H1 (cell line): ENCODE measurements around the gene HIBCH. TPM values are rescaled to one million over a fixed set of nuclear protein-coding genes. Genes with fewer than 3 reads are reported as not detected.

Experiments used
- CTCF ChIA-PET: fragments of 300-600 bp; sonication (Branson Sonifier 250); formaldehyde crosslinking; loops from one replicate; lab custom pipeline; 2021; ENCODE audit not compliant: partially characterized antibody; lab: Charles Lee
- POLR2A ChIA-PET: fragments of 300-600 bp; sonication (Branson Sonifier 250); formaldehyde crosslinking; loops from one replicate; lab custom pipeline; 2021; ENCODE audit warnings: inconsistent platforms; ENCODE audit not compliant: partially characterized antibody; lab: Charles Lee
- DNase-seq, 2 experiments: peaks; one replicate each; pipeline versions ENCODE4 v3.0.0 to v3.0.0-alpha.2; 2010 to 2022; ENCODE audit warnings: low spot score in 2 of 2, low read depth in 1 of 2, mixed read lengths in 1 of 2
- FAIRE-seq: peaks from 2 replicates; lab custom pipeline; 2011; peaks lifted over from hg19 to GRCh38; lab: Jason Lieb, UNC
- H2AFZ ChIP-seq: 2 replicates; pipeline ENCODE4 v1.8.1; 2012; ENCODE audit warnings: low read length, inconsistent platforms
- H2AK5ac ChIP-seq: 2 replicates; pipeline ENCODE4 v1.6.1; 2013; ENCODE audit warnings: low read depth, low read length
- H2BK120ac ChIP-seq: replicated peaks from 2 replicates; pipeline ENCODE3; 2013; ENCODE audit warnings: low read depth, low read length, inconsistent platforms
- H2BK12ac ChIP-seq: 2 replicates; pipeline ENCODE4 v1.6.1; 2013; ENCODE audit warnings: low read depth, low read length
- H2BK15ac ChIP-seq: 2 replicates; pipeline ENCODE4 v1.6.1; 2013; ENCODE audit warnings: low read length
- H2BK20ac ChIP-seq: 2 replicates; pipeline ENCODE4 v1.6.1; 2013; ENCODE audit warnings: low read length
- H2BK5ac ChIP-seq: 2 replicates; pipeline ENCODE4 v1.6.1; 2013; ENCODE audit warnings: low read depth, low read length
- H3K14ac ChIP-seq: 2 replicates; pipeline ENCODE4 v1.6.1; 2013; ENCODE audit warnings: inconsistent platforms; ENCODE audit not compliant: insufficient read length
- H3K18ac ChIP-seq: 2 replicates; pipeline ENCODE4 v1.6.1; 2013; ENCODE audit warnings: low read length; ENCODE audit errors: extremely low read depth
- H3K23ac ChIP-seq: 2 replicates; pipeline ENCODE4 v1.6.1; 2013; ENCODE audit warnings: inconsistent platforms; ENCODE audit not compliant: insufficient read length
- H3K23me2 ChIP-seq: 2 replicates; pipeline ENCODE4 v1.6.1; 2013; ENCODE audit warnings: low read depth, low read length
- H3K27ac ChIP-seq: 2 replicates; pipeline ENCODE4 v1.6.1; 2011; ENCODE audit warnings: low read depth, low read length, inconsistent platforms
- H3K27me3 ChIP-seq, 4 experiments: replicated peaks in 1 of 4; 1 replicate in 1 of 4; 2 replicates in 3 of 4; pipeline versions ENCODE4 v1.6.1 to v1.8.1; 2011 to 2013; ENCODE audit warnings: low read length in 3 of 4, mild to moderate bottlenecking in 3 of 4, inconsistent platforms in 2 of 4, mixed read lengths in 2 of 4, moderate library complexity in 1 of 4; ENCODE audit not compliant: control insufficient read depth in 3 of 4, insufficient read depth in 3 of 4; ENCODE audit errors: extremely low read depth in 1 of 4
- H3K36me3 ChIP-seq, 4 experiments: 2 replicates each; pipeline versions ENCODE4 v1.6.1 to v1.8.1; 2011 to 2013; ENCODE audit warnings: mild to moderate bottlenecking in 4 of 4, low read length in 3 of 4, moderate library complexity in 2 of 4, control low read depth in 1 of 4, inconsistent platforms in 1 of 4; ENCODE audit not compliant: insufficient read depth in 4 of 4, control insufficient read depth in 2 of 4
- H3K4ac ChIP-seq: replicated peaks from 2 replicates; pipeline ENCODE3; 2013; ENCODE audit warnings: low read length, low read depth, mixed read lengths, inconsistent platforms; ENCODE audit not compliant: insufficient read length
- H3K4me1 ChIP-seq, 4 experiments: replicated peaks in 1 of 4; 1 replicate in 1 of 4; 2 replicates in 3 of 4; pipeline versions ENCODE4 v1.6.1 to v1.8.1; 2011 to 2013; ENCODE audit warnings: low read length in 3 of 4, inconsistent platforms in 2 of 4, mixed read lengths in 1 of 4; ENCODE audit not compliant: insufficient read depth in 4 of 4, control insufficient read depth in 3 of 4
- H3K4me2 ChIP-seq, 2 experiments: 2 replicates each; pipeline versions ENCODE4 v1.6.1 to v1.8.1; 2011 to 2013; ENCODE audit warnings: low read depth in 2 of 2, low read length in 2 of 2, control low read depth in 1 of 2, inconsistent platforms in 1 of 2, mild to moderate bottlenecking in 1 of 2; ENCODE audit not compliant: insufficient read depth in 1 of 2
- H3K4me3 ChIP-seq, 4 experiments: fragments of 200-600, 300-600 bp in 1 of 4; sonication (generic), shearing (Covaris generic), sonication (Bioruptor Twin) in 1 of 4; 2 replicates each; pipeline versions ENCODE4 v1.5.1 to v1.8.1; 2011 to 2016; ENCODE audit warnings: low read length in 4 of 4, low read depth in 3 of 4, control low read depth in 2 of 4, inconsistent platforms in 2 of 4, mild to moderate bottlenecking in 2 of 4, mixed read lengths in 1 of 4, moderate library complexity in 1 of 4; ENCODE audit not compliant: insufficient read depth in 2 of 4; ENCODE audit errors: extremely low read depth in 1 of 4
- H3K56ac ChIP-seq: replicated peaks from 2 replicates; pipeline ENCODE3; 2013; ENCODE audit warnings: low read depth, mild to moderate bottlenecking, mixed read lengths, low read length, inconsistent platforms; ENCODE audit not compliant: insufficient read length
- H3K79me1 ChIP-seq: 2 replicates; pipeline ENCODE4 v1.6.1; 2013; ENCODE audit warnings: low read depth, low read length, control low read depth
- H3K79me2 ChIP-seq, 2 experiments: 2 replicates each; pipeline versions ENCODE4 v1.6.1 to v1.8.1; 2012 to 2013; ENCODE audit warnings: low read length in 2 of 2, mild to moderate bottlenecking in 2 of 2, inconsistent platforms in 1 of 2; ENCODE audit not compliant: insufficient read depth in 2 of 2, control insufficient read depth in 1 of 2
- H3K9ac ChIP-seq, 4 experiments: replicated peaks in 1 of 4; 1 replicate in 1 of 4; 2 replicates in 3 of 4; pipeline versions ENCODE4 v1.6.1 to v1.8.1; 2011 to 2013; ENCODE audit warnings: low read depth in 3 of 4, low read length in 3 of 4, control low read depth in 2 of 4, mild to moderate bottlenecking in 2 of 4, moderate library complexity in 2 of 4, inconsistent platforms in 1 of 4; ENCODE audit errors: extremely low read depth in 1 of 4
- H3K9me3 ChIP-seq, 2 experiments: 2 replicates each; pipeline versions ENCODE4 v1.6.1 to v1.8.1; 2012 to 2013; ENCODE audit warnings: mild to moderate bottlenecking in 2 of 2, moderate library complexity in 2 of 2, control low read depth in 1 of 2, inconsistent platforms in 1 of 2, low read depth in 1 of 2, low read length in 1 of 2, mixed read lengths in 1 of 2; ENCODE audit not compliant: insufficient read depth in 2 of 2
- H4K20me1 ChIP-seq, 2 experiments: replicated peaks in 1 of 2; 2 replicates each; pipeline versions ENCODE3 to v1.8.1; 2011 to 2013; ENCODE audit warnings: inconsistent platforms in 2 of 2, low read length in 2 of 2, mild to moderate bottlenecking in 1 of 2; ENCODE audit not compliant: insufficient read depth in 2 of 2, control insufficient read depth in 1 of 2
- H4K5ac ChIP-seq: 2 replicates; pipeline ENCODE4 v1.6.1; 2013; ENCODE audit warnings: low read length, low read depth, mixed read lengths, inconsistent platforms; ENCODE audit not compliant: insufficient read length
- H4K8ac ChIP-seq: 2 replicates; pipeline ENCODE4 v1.8.0; 2013; ENCODE audit warnings: mild to moderate bottlenecking, moderate library complexity, low read length, inconsistent platforms; ENCODE audit not compliant: insufficient read depth; ENCODE audit errors: extremely low read depth
- H4K91ac ChIP-seq: replicated peaks from 2 replicates; pipeline ENCODE3; 2013; ENCODE audit warnings: low read length, mixed read lengths, inconsistent platforms; ENCODE audit not compliant: insufficient read length
- HDAC2 ChIP-seq, 2 experiments: fragments of 300-600 bp in 1 of 2; sonication (generic) in 1 of 2; IDR thresholded peaks; 2 replicates each; pipeline ENCODE4 v1.6.1; 2011 to 2012; ENCODE audit warnings: low read depth in 2 of 2, low read length in 2 of 2, mild to moderate bottlenecking in 2 of 2, moderate library complexity in 2 of 2, borderline replicate concordance in 1 of 2, inconsistent platforms in 1 of 2
- SIRT6 ChIP-seq: IDR thresholded peaks from one replicate; pipeline ENCODE4 v1.7.1; 2012; ENCODE audit warnings: low read length, inconsistent platforms
- SUZ12 ChIP-seq: fragments of 200-600 bp; sonication (generic); IDR thresholded peaks from 2 replicates; pipeline ENCODE4 v1.6.1; 2012; ENCODE audit warnings: mild to moderate bottlenecking, inconsistent platforms, low read length, moderate library complexity, mixed read lengths
- WGBS, 2 experiments: shearing (Covaris generic) in 1 of 2; methylation state at CpG; one replicate each; pipeline versions ENCODE4 v1.1.6 to v1.1.7; 2013 to 2015; ENCODE audit warnings: low lambda C conversion rate in 2 of 2, mixed read lengths in 2 of 2, inconsistent platforms in 1 of 2, low coverage in 1 of 2, missing lambda C conversion rate in 1 of 2; ENCODE audit not compliant: insufficient replicate concordance in 2 of 2, insufficient coverage in 1 of 2, insufficient read length in 1 of 2; ENCODE audit errors: extremely low coverage in 1 of 2, missing lambda C conversion rate in 1 of 2; 5-methylcytosine and 5-hydroxymethylcytosine counted together
- polyA plus RNA-seq, 7 experiments: library from polyadenylated mRNA; depleted of rRNA in 3 of 7; stranded (reverse) in 5 of 7; unstranded in 2 of 7; fragments of >200 nt in 5 of 7; fragments of 200-250 nt in 2 of 7; gene quantifications; 1 replicate in 5 of 7; 2 replicates in 1 of 7; 4 replicates in 1 of 7; pipeline versions ENCODE4 v1.2.1 to v1.2.3, GENCODE V29; 2011 to 2013; ENCODE audit warnings: missing spikeins in 2 of 7, mixed read lengths in 2 of 7
- total RNA-seq: library from RNA; stranded (reverse); fragmentation: NEBNext Ultra II Directional; extraction: Animal tissue kit (Norgen Biotek cat#: 25700); gene quantifications from 2 replicates; pipeline ENCODE4 v1.2.1, GENCODE V29; 2021

The HIBCH gene
- total and polyA plus RNA-seq, 2 of the 8 experiments (the other 6 are each of a cell fraction or from before 2014, with no cell fraction given): 7.5 to 31.8 TPM

- H2BK120ac ChIP-seq: no peak overlapping the region
- H3K18ac ChIP-seq: no peak overlapping the region
- no peak overlapping the region for H3K56ac ChIP-seq
- ChIA-PET CTCF (no interaction called here), POLR2A (no interaction called here)
- H2AK5ac ChIP-seq: no peak overlapping the region
- no peaks in the 10 kb centered on the region for H3K27me3 ChIP-seq
- H3K4me1 ChIP-seq: peaks cover 0 to 8% (median 3%) of the 10 kb centered on the region in 4 experiments; a peak in 4 of 7 replicates
- H2BK12ac ChIP-seq: no peak overlapping the region
- no peak overlapping the region for H4K91ac ChIP-seq
- no peaks in the 10 kb centered on the region for H3K9me3 ChIP-seq
- TF ChIP-seq SUZ12 (no peak), HDAC2 (IDR thresholded peaks at IDR 0.05; ENCODE audit: borderline replicate concordance in 1 of 2, low read depth in 2 of 2, low read length in 2 of 2) (no peak), SIRT6 (no peak)
- H3K27ac ChIP-seq: no peak overlapping the region
- H3K14ac ChIP-seq: no peak overlapping the region
- H2AFZ ChIP-seq: no peak overlapping the region
- no peak overlapping the region for H3K9ac ChIP-seq
- H2BK5ac ChIP-seq: no peak overlapping the region
- FAIRE-seq: no peak
- no peak for DNase-seq
- no peaks in the 10 kb centered on the region for H3K79me2 ChIP-seq
- H2BK15ac ChIP-seq: no peak overlapping the region
- no peak overlapping the region for H3K4me2 ChIP-seq
- H3K79me1 ChIP-seq: no peaks in the 10 kb centered on the region
- H3K23me2 ChIP-seq: 0 out of 2 replicates have a peak, but pooled peaks cover 2% of the 10 kb centered on the region
- H4K5ac ChIP-seq: no peak overlapping the region
- H3K4ac ChIP-seq: no peak overlapping the region
- H4K8ac ChIP-seq: no peak overlapping the region
- H3K36me3 ChIP-seq: peaks cover 0 to 6% (median 0%) of the 10 kb centered on the region in 4 experiments; a peak in 1 of 8 replicates
- H2BK20ac ChIP-seq: no peak overlapping the region
- no peak overlapping the region for H3K23ac ChIP-seq
- WGBS, 2 experiments: 89% methylated on average over 5 of the region's 5 CpGs; no CpG with 5 or more reads in 1 of the 2 experiments
- H4K20me1 ChIP-seq: no peaks in the 10 kb centered on the region
- H3K4me3 ChIP-seq: no peak overlapping the region
Measured at GRCh38 chr2:190209559-190209958, 110.1 kb downstream of the HIBCH start.
